K562 (cell line): ENCODE measurements around the gene B4GALT1.

Experiments
- BMI1 ChIP-seq: fragments of 150-350 bp; IDR thresholded peaks from 2 replicates; pipeline ENCODE4 v1.6.1; 2014; ENCODE audit warnings: low read length
- EP300 ChIP-seq: IDR thresholded peaks from 2 replicates; pipeline ENCODE4 v1.6.1; 2012; ENCODE audit warnings: low read length, improper control_type of control experiment
- FOS ChIP-seq: IDR thresholded peaks from 3 replicates; pipeline ENCODE4 v1.6.1; 2011; ENCODE audit not compliant: insufficient read length; ENCODE audit errors: extremely low read depth
- KDM5B ChIP-seq: fragments of 200-600 bp; sonication (generic); IDR thresholded peaks from 2 replicates; pipeline ENCODE4 v1.6.1; 2012; ENCODE audit warnings: low read depth, mild to moderate bottlenecking, moderate library complexity, low read length, control low read depth, inconsistent platforms; ENCODE audit not compliant: insufficient replicate concordance
- POLR2A ChIP-seq: fragments of 450-650 bp; conservative IDR thresholded peaks from 2 replicates; pipeline ENCODE4 v1.6.1; 2016
- STAT5B ChIP-seq: fragments of 250-450 bp; sonication (Bioruptor Pico); IDR thresholded peaks from 2 replicates; pipeline ENCODE4 v1.8.0; 2021; ENCODE audit warnings: mild to moderate bottlenecking, inconsistent platforms
- TARDBP ChIP-seq: fragments of 450-650 bp; IDR thresholded peaks from 2 replicates; pipeline ENCODE4 v1.6.1; 2016
- TF ChIP-seq, protein P1 (sequence below), 3 experiments: IDR thresholded peaks in 2 of 3; conservative IDR thresholded peaks in 1 of 3; 2 replicates each; pipeline ENCODE4 v1.5.1; 2011 to 2012; ENCODE audit warnings: low read length in 3 of 3, mild to moderate bottlenecking in 3 of 3, control low read depth in 2 of 3, improper control_type of control experiment in 1 of 3, inconsistent platforms in 1 of 3, low read depth in 1 of 3, mixed read lengths in 1 of 3, moderate library complexity in 1 of 3; ENCODE audit not compliant: insufficient read depth in 2 of 3

- TF ChIP-seq EP300 = no peak
- TF ChIP-seq FOS = no peak
- TF ChIP-seq, protein P1, sequence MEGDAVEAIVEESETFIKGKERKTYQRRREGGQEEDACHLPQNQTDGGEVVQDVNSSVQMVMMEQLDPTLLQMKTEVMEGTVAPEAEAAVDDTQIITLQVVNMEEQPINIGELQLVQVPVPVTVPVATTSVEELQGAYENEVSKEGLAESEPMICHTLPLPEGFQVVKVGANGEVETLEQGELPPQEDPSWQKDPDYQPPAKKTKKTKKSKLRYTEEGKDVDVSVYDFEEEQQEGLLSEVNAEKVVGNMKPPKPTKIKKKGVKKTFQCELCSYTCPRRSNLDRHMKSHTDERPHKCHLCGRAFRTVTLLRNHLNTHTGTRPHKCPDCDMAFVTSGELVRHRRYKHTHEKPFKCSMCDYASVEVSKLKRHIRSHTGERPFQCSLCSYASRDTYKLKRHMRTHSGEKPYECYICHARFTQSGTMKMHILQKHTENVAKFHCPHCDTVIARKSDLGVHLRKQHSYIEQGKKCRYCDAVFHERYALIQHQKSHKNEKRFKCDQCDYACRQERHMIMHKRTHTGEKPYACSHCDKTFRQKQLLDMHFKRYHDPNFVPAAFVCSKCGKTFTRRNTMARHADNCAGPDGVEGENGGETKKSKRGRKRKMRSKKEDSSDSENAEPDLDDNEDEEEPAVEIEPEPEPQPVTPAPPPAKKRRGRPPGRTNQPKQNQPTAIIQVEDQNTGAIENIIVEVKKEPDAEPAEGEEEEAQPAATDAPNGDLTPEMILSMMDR (IDR thresholded peaks at IDR 0.05 in 2 of 3, conservative IDR thresholded peaks at IDR 0.05 in 1 of 3; ENCODE audit: insufficient read depth in 2 of 3, low read depth in 1 of 3, low read length in 3 of 3) = no peak
- TF ChIP-seq STAT5B (CRISPR knock-in tag) = no peak
- no peak for TF ChIP-seq BMI1
- TF ChIP-seq KDM5B = no peak
- no peak for TF ChIP-seq POLR2A
- TF ChIP-seq TARDBP = no peak
Measured at GRCh38 chr9:33125871-33126823, 41.0 kb downstream of the B4GALT1 start.
